Neural crest cell (in vitro differentiated cells): Measurements from ENCODE around the gene ARMC5. TPM values are rescaled to one million over a fixed set of nuclear protein-coding genes. Genes with fewer than 3 reads are reported as not detected.
"Not testable (repeated sequence)": the region's sequence is repeated elsewhere in the genome, so short reads cannot be mapped to it uniquely, and the experiment has no call there.

Source experiments
- DNase-seq: peaks from one replicate; pipeline ENCODE4 v3.0.0; 2021; ENCODE audit warnings: low read depth, mixed read lengths, low spot score
- H3K27ac Mint-ChIP-seq: one replicate; pipeline ENCODE4 v1.8.0; 2021; ENCODE audit warnings: mild to moderate bottlenecking, mixed read lengths; ENCODE audit not compliant: unreplicated experiment
- H3K27me3 Mint-ChIP-seq: 2 replicates; pipeline ENCODE4 v1.8.0; 2021; ENCODE audit warnings: low read depth, mild to moderate bottlenecking, mixed read lengths
- H3K36me3 Mint-ChIP-seq: 2 replicates; pipeline ENCODE4 v1.8.0; 2021; ENCODE audit warnings: low read depth, mild to moderate bottlenecking, mixed read lengths
- H3K4me1 Mint-ChIP-seq: 2 replicates; pipeline ENCODE4 v1.8.0; 2021; ENCODE audit warnings: mixed read lengths
- H3K4me3 Mint-ChIP-seq: one replicate; pipeline ENCODE4 v1.8.0; 2021; ENCODE audit warnings: mild to moderate bottlenecking, mixed read lengths
- H3K9me3 Mint-ChIP-seq: 2 replicates; pipeline ENCODE4 v1.8.0; 2021; ENCODE audit warnings: mixed read lengths
- total RNA-seq: library from RNA; stranded (reverse); gene quantifications from 2 replicates; pipeline ENCODE4 v1.2.1, GENCODE V29; 2021
- TF ChIP-seq, protein P1 (sequence below): fragments of 200-600 bp; sonication (generic); conservative IDR thresholded peaks from 2 replicates; pipeline ENCODE4 v1.5.0; 2021; ENCODE audit warnings: antibody characterized with exemption, mild to moderate bottlenecking

Gene ARMC5
- total RNA-seq, 1 donor from 2014 or later = 12.3 TPM

DNA sequence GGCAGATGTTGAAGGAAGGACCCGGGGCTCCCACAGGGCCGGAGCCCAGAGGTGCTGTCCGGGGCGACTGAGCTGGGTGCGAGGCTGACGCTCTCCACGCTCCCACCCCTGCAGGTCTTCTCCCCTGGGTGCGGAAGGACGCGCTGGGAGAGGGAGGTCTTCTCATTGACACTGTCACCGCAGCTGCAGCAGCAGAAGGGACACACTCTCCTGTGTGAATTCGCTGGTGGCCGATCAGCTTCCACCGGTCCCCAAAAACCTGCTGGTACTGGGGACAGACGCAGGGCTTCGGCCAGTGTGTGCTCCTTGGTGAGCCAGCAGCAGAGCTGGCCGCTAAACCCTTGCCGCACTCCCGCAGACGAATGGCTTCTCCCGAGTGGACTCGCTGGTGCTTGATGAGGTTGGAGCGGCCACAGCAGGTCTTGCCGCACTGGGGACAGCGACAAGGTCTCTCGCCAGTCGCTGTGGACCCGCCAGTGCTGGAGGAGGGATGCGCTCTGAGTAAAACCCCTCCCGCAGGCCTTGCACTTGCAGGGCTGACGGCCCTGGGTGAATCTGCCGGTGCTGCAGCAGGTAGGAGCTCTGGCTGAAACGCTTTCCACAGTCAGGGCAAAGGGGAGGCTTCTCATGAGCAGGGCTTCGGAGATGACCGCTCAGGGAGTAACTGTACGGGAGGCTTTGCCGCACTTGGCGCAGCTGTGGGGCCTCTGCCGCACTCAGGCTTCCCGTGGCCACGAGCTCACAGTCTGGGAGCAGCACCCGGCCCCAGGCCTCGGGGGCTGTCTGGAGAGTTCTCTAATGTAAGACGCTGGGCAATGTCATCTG is 22.9 kb upstream of the ARMC5 start:
- DNase-seq = no peak
- Mint-ChIP-seq H3K9me3 (no peaks in the 10 kb centered on the region), H3K4me1 (peaks cover 10% of the 10 kb centered on the region)

DNA sequence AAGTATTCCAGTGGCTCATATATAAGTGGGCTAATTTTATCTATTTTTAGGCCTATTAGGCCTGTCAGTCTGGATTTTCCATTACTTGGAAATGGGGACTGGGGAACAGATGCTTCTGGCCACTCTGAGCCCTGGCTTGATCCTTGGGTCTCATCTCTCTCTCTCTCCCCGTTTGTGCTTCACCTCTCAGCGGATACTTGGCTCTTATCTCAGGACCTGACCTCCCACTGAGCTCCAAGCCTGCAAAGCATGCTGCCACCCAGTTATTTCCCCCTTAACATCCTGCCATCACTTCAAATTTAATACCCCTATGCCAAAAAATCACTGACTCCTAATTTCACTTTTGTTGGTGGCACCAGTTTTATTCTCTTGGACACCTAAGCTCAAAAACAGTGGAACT is 20.9 kb upstream of the ARMC5 start:
- H3K9me3 Mint-ChIP-seq = no peaks in the 10 kb centered on the region

More for the DNA sequence above, 22.9 kb upstream of the ARMC5 start:
- peak overlapping the region; percentile 52 for H3K27ac Mint-ChIP-seq
- no peaks in the 10 kb centered on the region for H3K36me3 Mint-ChIP-seq
- TF ChIP-seq, protein P1, sequence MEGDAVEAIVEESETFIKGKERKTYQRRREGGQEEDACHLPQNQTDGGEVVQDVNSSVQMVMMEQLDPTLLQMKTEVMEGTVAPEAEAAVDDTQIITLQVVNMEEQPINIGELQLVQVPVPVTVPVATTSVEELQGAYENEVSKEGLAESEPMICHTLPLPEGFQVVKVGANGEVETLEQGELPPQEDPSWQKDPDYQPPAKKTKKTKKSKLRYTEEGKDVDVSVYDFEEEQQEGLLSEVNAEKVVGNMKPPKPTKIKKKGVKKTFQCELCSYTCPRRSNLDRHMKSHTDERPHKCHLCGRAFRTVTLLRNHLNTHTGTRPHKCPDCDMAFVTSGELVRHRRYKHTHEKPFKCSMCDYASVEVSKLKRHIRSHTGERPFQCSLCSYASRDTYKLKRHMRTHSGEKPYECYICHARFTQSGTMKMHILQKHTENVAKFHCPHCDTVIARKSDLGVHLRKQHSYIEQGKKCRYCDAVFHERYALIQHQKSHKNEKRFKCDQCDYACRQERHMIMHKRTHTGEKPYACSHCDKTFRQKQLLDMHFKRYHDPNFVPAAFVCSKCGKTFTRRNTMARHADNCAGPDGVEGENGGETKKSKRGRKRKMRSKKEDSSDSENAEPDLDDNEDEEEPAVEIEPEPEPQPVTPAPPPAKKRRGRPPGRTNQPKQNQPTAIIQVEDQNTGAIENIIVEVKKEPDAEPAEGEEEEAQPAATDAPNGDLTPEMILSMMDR = no peak
- H3K27me3 Mint-ChIP-seq = peaks cover 2% of the 10 kb centered on the region
- no peak overlapping the region for H3K4me3 Mint-ChIP-seq

DNA sequence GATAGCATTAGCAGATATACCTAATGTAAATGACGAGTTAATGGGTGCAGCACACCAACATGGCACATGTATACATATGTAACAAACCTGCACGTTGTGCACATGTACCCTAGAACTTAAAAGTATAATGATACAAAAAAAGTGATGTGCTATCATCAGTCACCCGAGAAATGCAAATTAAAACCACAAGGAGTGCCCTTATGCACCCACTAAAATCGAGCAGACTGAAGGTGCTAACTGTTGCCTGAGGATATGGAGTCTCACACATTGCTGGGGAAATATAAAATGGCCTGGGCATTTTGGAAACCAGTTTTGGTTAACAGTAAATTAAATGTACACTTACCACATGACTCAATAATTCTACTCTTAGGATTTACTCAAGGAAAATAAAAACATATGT is 20.3 kb upstream of the ARMC5 start:
- H3K27me3 Mint-ChIP-seq, H3K27ac Mint-ChIP-seq, H3K9me3 Mint-ChIP-seq, DNase-seq, H3K36me3 Mint-ChIP-seq, H3K4me3 Mint-ChIP-seq, H3K4me1 Mint-ChIP-seq: not testable (repeated sequence)

More for the DNA sequence above, 20.9 kb upstream of the ARMC5 start:
- Mint-ChIP-seq H3K4me3 (no peak overlapping the region), H3K27ac (peak overlapping the region; percentile 14), H3K27me3 (peaks cover 6% of the 10 kb centered on the region), H3K36me3 (no peaks in the 10 kb centered on the region), H3K4me1 (peaks cover 13% of the 10 kb centered on the region)
- TF ChIP-seq, protein P1 = no peak
- DNase-seq = no peak

DNA sequence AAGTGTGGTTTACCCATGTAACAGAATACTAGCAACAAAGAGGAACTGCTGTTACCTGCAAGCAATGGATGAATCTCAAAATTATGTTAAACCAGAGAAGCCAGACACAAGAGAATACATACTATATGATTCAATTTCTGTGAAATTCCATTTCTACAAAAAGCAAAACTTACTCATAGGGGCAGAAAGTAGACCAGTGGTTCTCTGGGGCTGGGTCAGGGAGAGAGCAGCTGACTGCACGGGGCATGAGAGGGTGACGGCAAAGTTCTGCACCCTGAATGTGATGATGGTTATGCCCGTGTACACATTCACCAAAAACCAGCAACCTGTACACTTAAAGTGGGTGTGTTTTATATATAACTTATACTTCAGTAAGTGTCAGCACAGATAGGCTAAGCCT is 19.8 kb upstream of the ARMC5 start:
- Mint-ChIP-seq H3K27ac (no peak overlapping the region), H3K9me3 (no peaks in the 10 kb centered on the region), H3K36me3 (no peaks in the 10 kb centered on the region), H3K4me1 (peaks cover 6% of the 10 kb centered on the region), H3K27me3 (peaks cover 6% of the 10 kb centered on the region), H3K4me3 (no peak overlapping the region)
- no peak for DNase-seq
- TF ChIP-seq, protein P1 = no peak

DNA sequence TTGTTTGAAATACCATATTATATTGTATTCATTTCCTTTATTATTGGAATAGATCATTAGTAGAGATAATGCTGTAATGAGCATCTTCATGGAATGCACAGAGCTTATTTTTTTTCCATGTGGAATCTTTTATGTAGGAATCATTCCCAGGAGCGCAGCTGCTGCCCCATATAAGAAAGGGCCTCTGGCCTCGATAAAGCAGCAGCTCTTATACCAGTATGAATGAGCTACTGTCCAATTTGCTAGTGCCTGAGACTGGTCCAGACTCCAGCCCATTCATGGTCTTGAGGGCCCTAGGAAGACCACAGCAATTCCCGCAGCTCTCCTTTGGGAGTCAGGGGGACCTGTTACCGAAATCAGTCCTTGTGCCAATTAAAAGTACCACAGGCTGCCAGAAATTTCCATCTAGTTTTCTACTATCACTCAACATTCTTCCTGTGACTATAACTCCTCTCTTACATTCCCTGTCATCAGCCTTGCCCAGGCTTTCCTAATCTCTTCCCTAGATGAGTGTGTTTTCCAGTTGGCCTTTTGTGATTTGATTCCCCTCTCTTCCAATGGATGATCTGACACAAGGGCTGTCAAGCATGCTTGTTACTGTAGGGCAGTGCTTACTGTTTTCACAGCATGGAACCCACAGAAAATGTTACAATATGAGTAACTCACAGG is 18.7 kb upstream of the ARMC5 start:
- Mint-ChIP-seq H3K9me3 (no peaks in the 10 kb centered on the region), H3K27me3 (peaks cover 6% of the 10 kb centered on the region), H3K36me3 (no peaks in the 10 kb centered on the region), H3K4me1 (peaks cover 6% of the 10 kb centered on the region), H3K27ac (no peak overlapping the region), H3K4me3 (peak overlapping the region; percentile 24)
- TF ChIP-seq, protein P1 = no peak
- no peak for DNase-seq

DNA sequence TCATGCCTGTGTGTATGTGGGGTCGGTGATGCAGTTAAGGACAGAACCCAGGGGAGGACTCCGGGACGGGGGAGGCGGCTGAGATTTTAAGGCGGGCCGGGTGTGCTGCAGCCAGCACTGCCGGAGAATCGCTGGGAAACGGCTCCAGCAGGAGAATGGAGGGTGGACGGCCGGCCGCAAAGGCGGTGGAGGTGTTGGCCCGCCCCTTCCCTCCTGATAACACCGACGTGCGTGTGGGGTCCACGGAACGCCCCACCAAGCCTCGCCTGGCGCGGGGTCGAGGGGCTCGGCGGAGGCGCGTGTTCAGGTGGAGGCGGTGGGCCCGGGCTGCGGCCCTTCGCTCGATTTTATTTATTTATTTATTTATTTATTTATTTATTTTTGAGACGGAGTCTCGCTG is 17.3 kb upstream of the ARMC5 start:
- no peaks in the 10 kb centered on the region for H3K9me3 Mint-ChIP-seq
- H3K4me3 Mint-ChIP-seq = peak overlapping the region; percentile 82
- H3K27ac Mint-ChIP-seq = no peak overlapping the region
- TF ChIP-seq, protein P1 = no peak
- no peaks in the 10 kb centered on the region for H3K36me3 Mint-ChIP-seq
- H3K27me3 Mint-ChIP-seq = peaks cover 6% of the 10 kb centered on the region
- peaks cover 6% of the 10 kb centered on the region for H3K4me1 Mint-ChIP-seq
- DNase-seq = no peak

DNA sequence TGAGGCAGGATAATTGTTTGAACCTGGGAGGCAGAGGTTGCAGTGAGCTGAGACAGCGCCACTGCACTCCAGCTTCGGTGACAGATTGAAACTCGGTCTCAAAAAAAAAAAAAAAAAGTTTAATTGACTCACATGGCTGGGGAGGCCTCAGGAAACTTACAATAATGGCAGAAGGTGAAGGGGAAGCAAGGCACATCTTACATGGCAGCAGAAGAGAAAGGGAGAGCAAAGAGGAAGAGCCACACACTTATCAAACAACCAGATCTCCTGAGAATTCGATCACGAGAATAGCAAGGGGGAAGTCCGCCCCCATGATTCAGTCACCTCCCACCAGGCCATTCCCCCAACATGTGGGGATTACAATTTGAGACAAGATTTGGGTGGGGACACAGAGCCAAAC is 13.4 kb upstream of the ARMC5 start:
- not testable (repeated sequence) for H3K27ac Mint-ChIP-seq, H3K9me3 Mint-ChIP-seq, DNase-seq, H3K4me1 Mint-ChIP-seq, H3K4me3 Mint-ChIP-seq, H3K27me3 Mint-ChIP-seq, H3K36me3 Mint-ChIP-seq
